ENCODE results near the gene NAT14. TPM values are rescaled to one million over a fixed set of nuclear protein-coding genes. Genes with fewer than 3 reads are reported as not detected.
"Not testable (repeated sequence)": the region's sequence is repeated elsewhere in the genome, so short reads cannot be mapped to it uniquely, and the experiment has no call there.

Gene NAT14
- total RNA-seq, 2 experiments from 2014 or later: 28.3 to 29.1 TPM

DNA sequence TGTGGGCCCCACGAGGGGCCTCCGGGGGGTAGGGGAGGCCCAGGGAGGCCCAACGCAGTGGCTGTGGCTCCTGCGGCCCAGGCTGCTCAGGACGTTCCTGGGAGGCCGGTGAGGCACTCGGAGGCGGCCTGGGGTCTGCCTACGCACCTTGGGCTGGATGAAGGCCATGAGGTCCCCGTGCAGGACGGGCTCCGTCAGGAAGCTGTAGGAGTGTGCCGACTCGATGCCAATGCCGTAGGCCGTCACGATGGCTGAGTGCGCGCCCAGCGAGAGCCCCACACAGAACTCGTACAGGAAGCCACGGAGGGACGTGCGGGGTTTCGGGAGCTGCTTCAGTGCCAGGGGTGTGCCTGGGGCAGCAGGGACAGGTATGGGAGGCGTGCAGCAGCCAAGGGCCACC, 46.0 kb downstream of the NAT14 start:
- Histone ChIP-seq H2AFZ (ENCODE audit: low read length) (no peak overlapping the region), H3K4me3 (ENCODE audit: low read depth, low read length, poor library complexity, severe bottlenecking) (no peak overlapping the region), H3K4me1 (ENCODE audit: insufficient read depth, low read length, poor library complexity, severe bottlenecking) (no peaks in the 10 kb centered on the region), H3K9me3 (ENCODE audit: low read length) (0 out of 2 replicates have a peak, but pooled peaks cover 5% of the 10 kb centered on the region), H3K79me2 (ENCODE audit: insufficient read depth, low read depth, low read length) (no peaks in the 10 kb centered on the region), H3K9me2 (ENCODE audit: insufficient read depth, low read length) (no peaks in the 10 kb centered on the region), H3K36me3 (ENCODE audit: insufficient read depth, low read length) (no peaks in the 10 kb centered on the region), H3K27ac (ENCODE audit: low read depth, low read length, poor library complexity, severe bottlenecking) (no peak overlapping the region), H4K20me1 (ENCODE audit: insufficient read depth, low read length) (no peaks in the 10 kb centered on the region), H3K4me2 (ENCODE audit: low read length) (no peak overlapping the region)
- ChIA-PET CTCF (ENCODE audit: unreplicated experiment) (no interaction called here), POLR2A (no interaction called here)
- intact Hi-C loops (cut with micrococcal nuclease; ENCODE audit: unreplicated experiment): no loop called here
- no TSS peak for BruUV-seq (replicated peaks)
- DNase-seq (ENCODE audit: low spot score): no peak
- TF ChIP-seq, protein P1, sequence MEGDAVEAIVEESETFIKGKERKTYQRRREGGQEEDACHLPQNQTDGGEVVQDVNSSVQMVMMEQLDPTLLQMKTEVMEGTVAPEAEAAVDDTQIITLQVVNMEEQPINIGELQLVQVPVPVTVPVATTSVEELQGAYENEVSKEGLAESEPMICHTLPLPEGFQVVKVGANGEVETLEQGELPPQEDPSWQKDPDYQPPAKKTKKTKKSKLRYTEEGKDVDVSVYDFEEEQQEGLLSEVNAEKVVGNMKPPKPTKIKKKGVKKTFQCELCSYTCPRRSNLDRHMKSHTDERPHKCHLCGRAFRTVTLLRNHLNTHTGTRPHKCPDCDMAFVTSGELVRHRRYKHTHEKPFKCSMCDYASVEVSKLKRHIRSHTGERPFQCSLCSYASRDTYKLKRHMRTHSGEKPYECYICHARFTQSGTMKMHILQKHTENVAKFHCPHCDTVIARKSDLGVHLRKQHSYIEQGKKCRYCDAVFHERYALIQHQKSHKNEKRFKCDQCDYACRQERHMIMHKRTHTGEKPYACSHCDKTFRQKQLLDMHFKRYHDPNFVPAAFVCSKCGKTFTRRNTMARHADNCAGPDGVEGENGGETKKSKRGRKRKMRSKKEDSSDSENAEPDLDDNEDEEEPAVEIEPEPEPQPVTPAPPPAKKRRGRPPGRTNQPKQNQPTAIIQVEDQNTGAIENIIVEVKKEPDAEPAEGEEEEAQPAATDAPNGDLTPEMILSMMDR (conservative IDR thresholded peaks at IDR 0.05; ENCODE audit: low read length): no peak
- no peak for TF ChIP-seq EZH2phosphoT487 (IDR thresholded peaks at IDR 0.05; ENCODE audit: borderline replicate concordance, low read depth, low read length)

DNA sequence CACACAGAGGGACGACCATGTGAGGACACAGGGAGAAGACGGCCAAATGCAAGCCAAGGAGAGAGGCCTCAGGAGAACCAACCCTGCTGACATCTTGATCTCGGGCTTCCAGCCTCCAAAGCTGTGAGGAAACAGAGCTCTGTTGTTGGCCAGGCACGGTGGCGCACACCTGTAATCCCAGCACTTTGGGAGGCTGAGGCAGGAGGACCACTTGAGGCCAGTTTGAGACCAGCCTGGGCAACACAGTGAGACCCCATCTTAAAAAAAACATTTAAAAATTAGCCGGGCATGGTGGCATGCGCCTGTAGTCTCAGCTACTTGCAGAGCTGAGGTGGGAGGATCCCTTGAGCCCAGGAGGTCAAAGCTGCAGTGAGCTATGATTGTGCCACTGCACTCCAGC, 49.3 kb downstream of the NAT14 start:
- CTCF ChIA-PET (ENCODE audit: unreplicated experiment); DNase-seq (ENCODE audit: low spot score); BruUV-seq (replicated peaks); H3K9me2 ChIP-seq (ENCODE audit: insufficient read depth, low read length); intact Hi-C loops (cut with micrococcal nuclease; ENCODE audit: unreplicated experiment); H4K20me1 ChIP-seq (ENCODE audit: insufficient read depth, low read length); POLR2A ChIA-PET; H3K4me3 ChIP-seq (ENCODE audit: low read depth, low read length, poor library complexity, severe bottlenecking); H3K4me1 ChIP-seq (ENCODE audit: insufficient read depth, low read length, poor library complexity, severe bottlenecking); H3K9me3 ChIP-seq (ENCODE audit: low read length); H3K79me2 ChIP-seq (ENCODE audit: insufficient read depth, low read depth, low read length); H2AFZ ChIP-seq (ENCODE audit: low read length); H3K36me3 ChIP-seq (ENCODE audit: insufficient read depth, low read length); H3K27ac ChIP-seq (ENCODE audit: low read depth, low read length, poor library complexity, severe bottlenecking); H3K4me2 ChIP-seq (ENCODE audit: low read length): not testable (repeated sequence)

DNA sequence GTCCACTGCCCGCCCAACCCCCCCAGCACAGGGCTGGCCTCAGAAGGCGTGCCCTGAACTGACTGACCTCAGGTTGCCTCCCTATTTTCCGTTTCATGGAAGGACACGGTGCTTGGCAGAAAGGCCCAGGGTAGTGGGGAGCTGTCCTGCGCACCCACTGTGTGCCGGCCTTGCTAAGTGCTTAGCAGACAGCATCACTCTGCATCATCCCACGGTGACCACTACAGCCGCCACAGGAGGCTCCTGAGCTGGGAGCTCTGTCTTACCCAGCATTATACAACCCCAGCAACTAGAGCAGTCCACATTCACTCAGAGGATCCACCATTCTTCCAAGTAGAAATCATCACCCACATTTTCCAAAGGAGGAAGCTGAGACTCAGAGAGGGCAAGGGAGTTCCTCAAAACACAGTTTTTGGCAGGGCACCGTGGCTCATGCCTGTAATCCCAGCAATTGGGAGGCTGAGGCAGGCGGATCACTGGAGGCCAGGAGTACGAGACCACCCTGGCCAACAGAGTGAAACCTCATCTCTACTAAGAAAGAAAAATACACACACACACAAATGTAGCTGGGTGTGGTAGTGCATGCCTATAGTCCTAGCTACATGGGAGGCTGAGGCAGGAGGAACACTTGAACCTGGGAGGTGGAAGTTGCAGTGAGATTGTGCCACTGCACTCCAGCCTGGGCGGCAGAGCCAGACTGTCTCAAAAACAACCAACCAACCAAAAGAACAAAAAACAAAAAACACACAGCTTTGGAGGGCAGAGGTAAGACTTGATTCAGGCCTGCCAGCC, 50.4 kb downstream of the NAT14 start:
- H3K27ac ChIP-seq (ENCODE audit: low read depth, low read length, poor library complexity, severe bottlenecking): no peak overlapping the region
- no peak overlapping the region for H3K4me2 ChIP-seq (ENCODE audit: low read length)
- H3K9me2 ChIP-seq (ENCODE audit: insufficient read depth, low read length): no peaks in the 10 kb centered on the region
- no peak overlapping the region for H2AFZ ChIP-seq (ENCODE audit: low read length)
- ChIA-PET POLR2A (interaction anchor here (0.6 kb wide), 1 partner anchor 23 kb away, joined by 3 read pairs; no protein-coding TSS in a partner anchor), CTCF (ENCODE audit: unreplicated experiment) (no interaction called here)
- no peaks in the 10 kb centered on the region for H4K20me1 ChIP-seq (ENCODE audit: insufficient read depth, low read length)
- no peak overlapping the region for H3K4me3 ChIP-seq (ENCODE audit: low read depth, low read length, poor library complexity, severe bottlenecking)
- no peak for DNase-seq (ENCODE audit: low spot score)
- no peaks in the 10 kb centered on the region for H3K79me2 ChIP-seq (ENCODE audit: insufficient read depth, low read depth, low read length)
- no peaks in the 10 kb centered on the region for H3K4me1 ChIP-seq (ENCODE audit: insufficient read depth, low read length, poor library complexity, severe bottlenecking)
- intact Hi-C loops (cut with micrococcal nuclease; ENCODE audit: unreplicated experiment): no loop called here
- TF ChIP-seq, protein P1 (conservative IDR thresholded peaks at IDR 0.05; ENCODE audit: low read length): no peak
- no peak for TF ChIP-seq EZH2phosphoT487 (IDR thresholded peaks at IDR 0.05; ENCODE audit: borderline replicate concordance, low read depth, low read length)
- no peaks in the 10 kb centered on the region for H3K9me3 ChIP-seq (ENCODE audit: low read length)
- BruUV-seq (replicated peaks): no TSS peak
- no peaks in the 10 kb centered on the region for H3K36me3 ChIP-seq (ENCODE audit: insufficient read depth, low read length)

All from OCI-LY7 (cell line).